ENCODE results near the gene BCAS4.

BCAS4 gene

DNA sequence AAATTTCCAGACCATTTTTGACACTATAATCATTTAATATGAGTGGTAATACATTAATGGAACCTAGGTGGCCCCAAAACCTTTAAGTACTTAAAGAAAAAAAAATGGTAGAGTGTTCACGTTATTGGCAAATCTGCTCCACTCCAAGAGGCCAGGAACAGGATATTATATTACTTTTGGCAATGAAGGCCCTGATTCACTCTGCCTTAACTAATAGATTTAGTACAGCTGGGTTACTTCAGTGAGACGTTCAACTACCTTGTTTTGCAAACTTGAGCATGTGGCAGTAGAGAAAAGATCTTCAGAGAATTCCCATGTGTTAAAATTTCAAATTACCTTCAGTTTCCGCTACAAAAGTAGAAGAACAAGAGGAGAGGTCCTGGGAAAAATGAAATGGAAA lies 123.5 kb downstream of the BCAS4 start:
- Histone ChIP-seq H3K36me3 (ENCODE audit: insufficient read depth, low read length) (peaks cover 54% of the 10 kb centered on the region), H3K4me3 (ENCODE audit: low read length) (no peak overlapping the region), H3K4me1 (ENCODE audit: insufficient read depth, low read length) (peaks cover 10% of the 10 kb centered on the region), H3K9me3 (ENCODE audit: low read length) (no peaks in the 10 kb centered on the region), H2AFZ (ENCODE audit: low read depth, low read length) (no peak overlapping the region), H3K27me3 (ENCODE audit: insufficient read depth, low read length) (no peaks in the 10 kb centered on the region)

DNA sequence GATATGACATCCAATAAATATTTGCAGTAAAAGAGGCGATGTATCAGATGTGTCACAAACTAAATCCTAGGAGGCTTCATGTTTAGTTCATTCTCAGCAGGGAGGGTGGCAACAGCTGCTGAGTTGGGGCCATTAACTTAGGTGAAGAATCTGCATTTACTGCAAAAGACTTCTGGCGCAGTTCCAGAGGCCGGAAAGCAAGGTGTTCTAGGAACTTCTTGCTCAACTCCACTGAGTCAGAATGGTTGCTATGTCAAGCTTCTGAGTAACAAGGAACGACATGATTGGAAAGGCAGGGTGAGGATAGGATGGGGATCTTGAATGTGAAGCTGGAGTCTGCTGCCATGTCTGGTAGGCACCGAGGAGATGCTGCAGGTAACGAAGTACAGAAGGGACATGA lies 124.7 kb downstream of the BCAS4 start:
- no peak overlapping the region for H3K4me3 ChIP-seq (ENCODE audit: low read length)
- H3K36me3 ChIP-seq (ENCODE audit: insufficient read depth, low read length) = peaks cover 53% of the 10 kb centered on the region
- H2AFZ ChIP-seq (ENCODE audit: low read depth, low read length) = no peak overlapping the region
- no peaks in the 10 kb centered on the region for H3K27me3 ChIP-seq (ENCODE audit: insufficient read depth, low read length)
- peaks cover 10% of the 10 kb centered on the region for H3K4me1 ChIP-seq (ENCODE audit: insufficient read depth, low read length)
- no peaks in the 10 kb centered on the region for H3K9me3 ChIP-seq (ENCODE audit: low read length)

DNA sequence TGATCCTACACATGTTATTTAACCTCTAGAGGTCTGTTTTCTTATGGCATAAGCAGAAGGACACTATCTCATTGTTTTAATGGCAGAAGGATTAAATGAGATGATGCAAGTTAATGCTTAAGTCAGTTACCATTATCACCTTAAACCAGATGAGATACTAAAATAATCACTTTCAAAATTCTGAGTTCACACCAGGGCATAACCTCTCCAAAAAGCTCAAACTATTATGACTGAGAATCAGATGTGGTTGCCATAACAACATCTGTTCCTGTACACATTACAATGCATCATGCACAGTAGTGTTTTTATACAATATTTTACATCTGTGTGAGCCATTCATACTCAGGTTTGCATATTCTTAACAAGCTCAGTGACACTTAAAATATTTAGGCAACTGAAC lies 126.1 kb downstream of the BCAS4 start:
- Histone ChIP-seq H3K36me3 (ENCODE audit: insufficient read depth, low read length) (peaks cover 62% of the 10 kb centered on the region), H3K27me3 (ENCODE audit: insufficient read depth, low read length) (no peaks in the 10 kb centered on the region), H3K9me3 (ENCODE audit: low read length) (no peaks in the 10 kb centered on the region), H3K4me1 (ENCODE audit: insufficient read depth, low read length) (peaks cover 10% of the 10 kb centered on the region), H2AFZ (ENCODE audit: low read depth, low read length) (no peak overlapping the region), H3K4me3 (ENCODE audit: low read length) (no peak overlapping the region)

DNA sequence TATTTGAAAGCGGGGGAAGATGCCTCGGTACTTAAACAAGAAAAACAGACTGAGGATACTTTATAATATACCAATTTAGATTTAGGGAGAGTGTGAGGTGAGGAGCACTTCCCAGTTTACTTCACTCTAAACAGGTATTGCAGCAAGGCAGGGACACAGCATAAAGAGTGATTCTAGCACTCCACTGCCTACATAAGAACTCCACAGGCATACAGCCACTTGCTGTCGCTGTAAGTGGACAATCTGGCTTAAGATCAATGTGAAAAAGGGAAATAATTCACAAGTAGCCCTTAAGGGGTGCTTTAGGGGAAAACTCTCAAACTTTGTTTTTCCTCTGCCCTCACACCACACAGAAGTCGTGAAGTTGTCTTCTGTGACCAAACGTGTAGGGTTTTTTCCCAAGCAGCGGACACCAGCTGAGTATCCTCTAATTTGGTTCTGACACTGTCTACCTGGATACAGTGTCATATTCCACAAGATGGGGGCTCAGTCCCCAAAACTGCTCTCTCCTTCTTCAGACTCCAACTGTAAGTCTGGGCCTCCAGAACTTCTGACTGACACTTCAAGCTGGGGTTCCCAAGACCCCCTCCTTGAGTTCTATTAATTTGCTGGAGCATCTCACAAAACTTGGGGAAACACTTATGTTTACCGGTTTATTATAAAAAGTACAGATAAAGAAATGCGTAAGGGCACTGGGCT lies 127.1 kb downstream of the BCAS4 start:
- no peak overlapping the region for H3K4me3 ChIP-seq (ENCODE audit: low read length)
- peaks cover 64% of the 10 kb centered on the region for H3K36me3 ChIP-seq (ENCODE audit: insufficient read depth, low read length)
- peaks cover 5% of the 10 kb centered on the region for H3K4me1 ChIP-seq (ENCODE audit: insufficient read depth, low read length)
- no peaks in the 10 kb centered on the region for H3K9me3 ChIP-seq (ENCODE audit: low read length)
- no peak overlapping the region for H2AFZ ChIP-seq (ENCODE audit: low read depth, low read length)
- H3K27me3 ChIP-seq (ENCODE audit: insufficient read depth, low read length) = no peaks in the 10 kb centered on the region

DNA sequence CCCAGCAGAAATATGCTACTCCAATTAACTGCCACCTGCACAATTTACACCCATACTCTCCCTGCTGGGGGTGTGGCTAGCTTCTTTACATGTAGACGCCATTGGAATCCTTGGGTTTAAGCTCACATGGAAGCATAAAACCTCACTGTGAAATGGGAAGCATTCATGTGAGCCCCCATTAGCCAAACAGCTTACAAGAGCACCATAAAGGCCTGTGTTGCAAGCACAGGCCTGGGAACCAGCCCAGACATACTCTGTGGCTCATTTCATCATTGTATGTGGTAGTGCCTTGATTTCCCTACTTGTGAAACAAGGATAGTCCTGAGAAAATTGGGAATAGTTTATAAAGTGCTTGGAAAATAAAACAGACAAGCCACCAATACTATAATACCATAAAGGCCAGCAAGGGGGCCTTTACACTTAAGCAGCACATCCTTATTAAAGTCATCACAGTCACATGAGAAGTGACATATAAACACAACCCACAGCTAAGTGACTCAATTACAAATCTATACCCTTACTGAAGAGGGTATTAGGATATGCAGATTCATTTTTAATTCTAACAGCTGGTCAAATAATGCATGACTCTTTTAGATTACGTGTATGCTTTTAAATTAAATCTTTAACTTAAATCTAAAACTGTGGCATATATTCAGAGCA lies 129.5 kb downstream of the BCAS4 start:
- no peak overlapping the region for H3K4me3 ChIP-seq (ENCODE audit: low read length)
- no peak overlapping the region for H2AFZ ChIP-seq (ENCODE audit: low read depth, low read length)
- H3K4me1 ChIP-seq (ENCODE audit: insufficient read depth, low read length) = peaks cover 16% of the 10 kb centered on the region
- peaks cover 71% of the 10 kb centered on the region for H3K36me3 ChIP-seq (ENCODE audit: insufficient read depth, low read length)
- no peaks in the 10 kb centered on the region for H3K9me3 ChIP-seq (ENCODE audit: low read length)
- no peaks in the 10 kb centered on the region for H3K27me3 ChIP-seq (ENCODE audit: insufficient read depth, low read length)

DNA sequence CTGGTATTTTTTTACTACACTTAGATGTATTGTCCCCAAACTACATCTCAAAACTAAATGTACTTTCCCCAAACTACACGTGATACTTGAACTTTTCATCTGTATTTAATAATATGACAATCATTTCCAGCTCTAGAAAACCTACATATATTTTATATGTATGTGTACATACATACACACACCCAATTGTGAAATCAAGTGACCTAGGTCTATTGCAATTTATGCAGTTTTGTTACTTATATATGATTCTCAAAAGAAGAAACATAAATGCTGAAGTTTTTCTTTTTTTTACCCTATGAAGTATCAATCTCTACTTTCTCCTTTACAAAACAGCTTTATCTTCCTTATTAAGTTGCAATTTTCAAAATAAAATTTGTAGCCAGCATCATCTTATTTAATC lies 131.7 kb downstream of the BCAS4 start:
- Histone ChIP-seq H3K36me3 (ENCODE audit: insufficient read depth, low read length) (peaks cover 61% of the 10 kb centered on the region), H3K9me3 (ENCODE audit: low read length) (no peaks in the 10 kb centered on the region), H3K4me3 (ENCODE audit: low read length) (no peak overlapping the region), H3K4me1 (ENCODE audit: insufficient read depth, low read length) (peaks cover 20% of the 10 kb centered on the region), H2AFZ (ENCODE audit: low read depth, low read length) (no peak overlapping the region), H3K27me3 (ENCODE audit: insufficient read depth, low read length) (no peaks in the 10 kb centered on the region)
